GM10266 (cell line): Measurements from ENCODE around the gene STARD13.

Experiments used
- DNase-seq: peaks from one replicate; pipeline ENCODE4 v3.0.0; 2012; ENCODE audit errors: extremely low spot score
- TF ChIP-seq, protein P1 (sequence below): IDR thresholded peaks from 2 replicates; pipeline ENCODE4 v1.5.1; 2012; ENCODE audit warnings: mild to moderate bottlenecking, low read depth; ENCODE audit not compliant: control insufficient read depth, insufficient read depth; ENCODE audit errors: missing control alignments

The STARD13 gene

DNA sequence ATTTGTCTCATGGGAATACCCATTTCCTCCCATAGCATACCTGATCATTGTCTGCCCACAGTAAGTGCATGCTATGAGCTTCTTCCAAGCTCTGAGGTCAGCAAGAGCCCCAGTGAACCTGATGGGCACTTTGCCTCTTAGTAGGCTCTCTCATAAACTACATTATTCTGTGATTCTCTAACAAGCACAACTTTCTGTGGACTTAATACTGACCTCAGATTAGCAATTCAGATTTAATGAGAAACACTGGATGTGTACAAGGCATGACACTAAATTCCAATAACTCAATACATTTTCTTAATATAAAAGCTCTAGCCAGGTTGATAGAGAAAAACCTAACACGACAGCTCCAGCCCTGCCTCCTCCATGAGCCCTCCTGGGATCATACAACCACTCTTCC lies 23.3 kb upstream of the STARD13 start:
- no peak for DNase-seq
- TF ChIP-seq, protein P1, sequence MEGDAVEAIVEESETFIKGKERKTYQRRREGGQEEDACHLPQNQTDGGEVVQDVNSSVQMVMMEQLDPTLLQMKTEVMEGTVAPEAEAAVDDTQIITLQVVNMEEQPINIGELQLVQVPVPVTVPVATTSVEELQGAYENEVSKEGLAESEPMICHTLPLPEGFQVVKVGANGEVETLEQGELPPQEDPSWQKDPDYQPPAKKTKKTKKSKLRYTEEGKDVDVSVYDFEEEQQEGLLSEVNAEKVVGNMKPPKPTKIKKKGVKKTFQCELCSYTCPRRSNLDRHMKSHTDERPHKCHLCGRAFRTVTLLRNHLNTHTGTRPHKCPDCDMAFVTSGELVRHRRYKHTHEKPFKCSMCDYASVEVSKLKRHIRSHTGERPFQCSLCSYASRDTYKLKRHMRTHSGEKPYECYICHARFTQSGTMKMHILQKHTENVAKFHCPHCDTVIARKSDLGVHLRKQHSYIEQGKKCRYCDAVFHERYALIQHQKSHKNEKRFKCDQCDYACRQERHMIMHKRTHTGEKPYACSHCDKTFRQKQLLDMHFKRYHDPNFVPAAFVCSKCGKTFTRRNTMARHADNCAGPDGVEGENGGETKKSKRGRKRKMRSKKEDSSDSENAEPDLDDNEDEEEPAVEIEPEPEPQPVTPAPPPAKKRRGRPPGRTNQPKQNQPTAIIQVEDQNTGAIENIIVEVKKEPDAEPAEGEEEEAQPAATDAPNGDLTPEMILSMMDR, result no peak

DNA sequence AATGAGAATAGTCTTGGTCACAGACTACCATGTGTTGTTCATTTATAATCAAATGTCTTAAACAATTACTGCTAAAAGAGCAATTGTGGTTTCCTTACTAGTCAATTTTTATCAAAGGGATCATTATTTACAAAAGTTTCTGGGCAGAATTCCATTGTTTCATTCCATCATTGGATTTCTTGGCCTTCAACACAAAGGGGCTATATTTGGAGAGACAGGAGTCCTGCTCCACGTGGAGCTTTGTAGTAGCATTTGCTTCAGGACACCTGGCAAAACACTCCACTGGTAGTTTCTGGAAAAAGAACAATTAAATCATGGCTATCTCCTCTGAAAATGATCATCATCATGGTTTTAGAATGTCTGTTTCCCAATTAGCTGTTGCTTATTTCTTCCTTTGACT lies 22.3 kb upstream of the STARD13 start:
- DNase-seq, result no peak
- TF ChIP-seq, protein P1, result no peak

DNA sequence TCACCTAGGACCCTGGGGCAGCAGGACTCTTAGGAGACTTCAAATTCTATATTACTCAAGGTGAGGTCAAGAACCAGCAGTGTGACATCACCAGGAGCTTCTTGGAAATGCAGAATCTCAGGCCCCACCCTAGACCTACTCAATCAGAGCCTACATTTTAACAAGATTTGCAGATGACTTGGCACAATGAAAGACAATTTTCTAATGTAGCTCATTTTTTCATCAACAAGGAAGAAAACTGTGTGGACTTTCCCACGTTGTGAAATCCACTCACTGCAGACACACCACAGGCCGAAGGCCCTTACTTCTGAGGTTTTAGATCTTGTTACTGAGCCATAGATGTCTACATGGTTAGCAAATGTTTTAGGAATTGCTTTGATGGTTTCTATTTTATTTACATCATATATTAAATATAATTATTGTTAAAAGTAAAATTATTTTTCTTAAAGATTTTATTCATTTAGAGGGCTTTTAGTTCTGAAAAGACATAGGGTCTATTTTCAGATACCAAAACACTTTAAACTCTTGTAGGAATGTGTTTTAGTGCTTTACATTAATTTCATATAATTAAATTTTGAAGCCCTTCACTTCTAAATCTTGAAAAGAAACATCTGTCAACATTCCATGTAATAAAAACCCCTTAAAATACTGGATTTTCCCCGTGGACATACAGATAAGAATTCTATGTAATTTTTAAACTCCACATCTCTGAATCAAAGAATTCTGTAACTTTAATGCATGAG lies 18.5 kb upstream of the STARD13 start:
- TF ChIP-seq, protein P1, result no peak
- no peak for DNase-seq

DNA sequence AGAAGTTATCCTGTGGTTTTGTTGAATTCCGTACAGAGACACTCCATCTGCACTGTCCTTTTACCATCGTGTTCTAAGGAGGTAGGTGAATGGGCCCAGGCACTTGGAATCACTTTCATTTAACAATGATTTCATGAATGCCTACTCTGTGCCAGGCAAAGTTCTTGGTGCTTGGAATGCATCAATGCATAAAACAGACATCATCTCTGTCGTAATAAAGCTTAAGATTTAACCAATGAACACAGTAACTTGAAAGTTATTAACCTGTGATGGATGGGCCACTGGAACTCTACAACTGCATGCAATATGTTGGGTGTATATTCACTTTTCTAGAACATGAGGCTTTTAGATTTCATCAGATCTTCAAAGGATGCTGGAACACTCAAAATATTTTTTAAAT lies 14.1 kb upstream of the STARD13 start:
- no peak for DNase-seq
- TF ChIP-seq, protein P1, result no peak

DNA sequence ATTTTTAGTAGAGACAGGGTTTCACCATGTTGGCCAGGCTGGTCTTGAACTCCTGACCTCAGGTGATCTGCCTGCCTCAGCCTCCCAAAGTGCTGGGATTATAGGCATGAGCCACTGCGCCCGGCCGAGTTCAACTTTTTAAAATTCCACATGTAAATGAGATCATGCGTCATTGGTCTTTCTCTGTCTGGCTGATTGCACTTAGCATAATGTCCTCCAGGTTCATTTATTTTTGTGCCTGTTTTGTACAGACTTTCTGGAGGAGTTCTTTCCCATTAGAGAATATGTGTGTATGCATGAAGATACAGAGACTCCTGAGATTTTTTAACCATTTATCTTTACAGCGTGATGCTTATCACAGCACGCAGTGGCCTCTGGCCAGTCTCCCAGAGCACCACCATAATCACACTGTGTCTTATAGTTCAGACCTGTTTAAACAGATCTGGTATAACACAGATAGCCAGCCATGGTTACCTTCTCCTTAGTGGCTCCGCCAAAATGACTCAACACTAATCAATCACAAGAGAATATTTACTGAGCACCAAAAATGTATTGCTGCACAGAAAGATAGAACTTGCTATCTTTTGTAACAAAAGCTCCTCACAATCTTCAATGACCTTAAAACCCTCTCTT lies 11.4 kb upstream of the STARD13 start:
- DNase-seq, result no peak
- TF ChIP-seq, protein P1, result no peak

DNA sequence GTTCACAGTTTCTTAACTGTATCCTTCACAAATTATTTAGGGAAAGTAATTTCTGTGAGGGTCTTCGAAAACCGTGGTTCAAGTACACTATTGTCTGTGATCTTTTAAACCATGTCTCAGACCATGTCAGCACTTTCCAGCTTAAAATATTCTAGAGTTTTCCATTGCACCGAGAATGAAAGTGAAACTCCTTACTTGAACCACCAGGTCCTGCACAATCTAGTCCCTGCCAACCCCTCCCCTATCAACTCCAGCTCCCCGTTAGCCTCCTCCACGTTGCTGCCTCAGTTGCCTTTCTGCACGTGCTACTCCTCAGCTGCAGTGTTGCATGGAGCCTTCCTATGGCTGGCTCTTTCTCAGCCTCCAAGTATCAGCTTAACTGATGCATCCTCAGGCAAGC lies 7.2 kb upstream of the STARD13 start:
- TF ChIP-seq, protein P1, result no peak

DNA sequence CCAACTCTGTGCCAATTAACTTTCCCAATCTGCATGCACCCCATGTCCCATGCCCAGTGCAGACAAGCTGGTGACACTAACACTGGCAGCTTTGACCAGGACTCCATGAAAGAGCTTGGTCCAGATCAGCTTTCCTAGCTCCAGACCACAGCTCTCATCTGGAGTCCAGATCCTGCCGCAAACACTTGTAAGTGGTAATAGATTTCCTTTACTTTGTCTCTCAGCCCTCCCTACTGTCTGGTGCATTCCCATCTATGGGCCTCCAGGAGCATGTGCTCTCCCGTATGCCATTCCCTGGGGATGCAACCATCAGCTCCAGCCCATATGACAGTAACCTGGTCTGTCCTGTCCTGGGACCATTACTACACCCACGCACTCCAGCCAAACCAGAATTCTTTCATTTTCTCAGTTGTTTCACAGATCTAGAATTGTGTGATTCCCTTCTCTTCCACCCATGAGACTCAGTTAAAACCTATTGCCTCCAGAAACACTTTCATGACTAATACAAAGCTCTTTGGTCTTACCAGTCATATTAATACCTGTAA lies 4.9 kb upstream of the STARD13 start:
- no peak for DNase-seq
- TF ChIP-seq, protein P1, result no peak

More for the DNA sequence above, 7.2 kb upstream of the STARD13 start:
- no peak for DNase-seq
